22Rv1 (cell line): ENCODE measurements around the gene PSMB3.

Experiments used
- ZFX ChIP-seq: fragments of 450-650 bp; IDR thresholded peaks from 2 replicates; pipeline ENCODE4 v1.6.1; 2017; ENCODE audit warnings: antibody characterized with exemption, borderline replicate concordance
- TF ChIP-seq, protein P1 (sequence below): fragments of 450-650 bp; IDR thresholded peaks from 2 replicates; pipeline ENCODE4 v1.5.1; 2017; ENCODE audit warnings: mild to moderate bottlenecking

DNA sequence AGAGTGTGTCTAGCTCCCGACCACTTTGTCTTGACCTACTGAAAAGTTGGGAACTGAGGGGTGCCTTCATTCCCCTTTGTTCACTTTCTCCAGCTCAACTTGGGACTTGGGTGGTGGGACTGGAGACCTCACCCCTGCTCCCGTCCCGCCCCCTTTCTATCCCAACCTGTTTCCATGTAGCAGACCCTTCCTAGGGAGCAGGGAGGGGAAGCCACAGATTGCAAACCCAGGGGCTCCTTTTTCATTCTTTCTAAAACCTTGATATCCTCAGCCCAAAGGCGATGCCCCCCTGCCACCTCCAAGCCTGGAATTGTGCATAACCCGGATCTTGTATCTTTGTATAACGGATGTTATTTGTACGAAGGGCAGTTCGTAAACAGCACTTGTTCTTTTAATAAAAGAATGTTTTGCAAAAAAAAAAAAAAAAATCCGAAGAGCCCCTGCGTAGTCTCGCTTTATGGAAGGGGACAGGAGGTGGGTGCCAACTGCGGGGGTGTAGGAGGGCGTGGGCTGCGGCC is 23.1 kb upstream of the PSMB3 start:
- TF ChIP-seq, protein P1, sequence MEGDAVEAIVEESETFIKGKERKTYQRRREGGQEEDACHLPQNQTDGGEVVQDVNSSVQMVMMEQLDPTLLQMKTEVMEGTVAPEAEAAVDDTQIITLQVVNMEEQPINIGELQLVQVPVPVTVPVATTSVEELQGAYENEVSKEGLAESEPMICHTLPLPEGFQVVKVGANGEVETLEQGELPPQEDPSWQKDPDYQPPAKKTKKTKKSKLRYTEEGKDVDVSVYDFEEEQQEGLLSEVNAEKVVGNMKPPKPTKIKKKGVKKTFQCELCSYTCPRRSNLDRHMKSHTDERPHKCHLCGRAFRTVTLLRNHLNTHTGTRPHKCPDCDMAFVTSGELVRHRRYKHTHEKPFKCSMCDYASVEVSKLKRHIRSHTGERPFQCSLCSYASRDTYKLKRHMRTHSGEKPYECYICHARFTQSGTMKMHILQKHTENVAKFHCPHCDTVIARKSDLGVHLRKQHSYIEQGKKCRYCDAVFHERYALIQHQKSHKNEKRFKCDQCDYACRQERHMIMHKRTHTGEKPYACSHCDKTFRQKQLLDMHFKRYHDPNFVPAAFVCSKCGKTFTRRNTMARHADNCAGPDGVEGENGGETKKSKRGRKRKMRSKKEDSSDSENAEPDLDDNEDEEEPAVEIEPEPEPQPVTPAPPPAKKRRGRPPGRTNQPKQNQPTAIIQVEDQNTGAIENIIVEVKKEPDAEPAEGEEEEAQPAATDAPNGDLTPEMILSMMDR: no peak
- TF ChIP-seq ZFX: no peak
